Smooth muscle cell (in vitro differentiated cells): ENCODE measurements around the gene MRGPRF. TPM values are rescaled to one million over a fixed set of nuclear protein-coding genes. Genes with fewer than 3 reads are reported as not detected.

Source experiments
- DNase-seq: peaks from one replicate; lab custom pipeline; 2025; ENCODE audit not compliant: unreplicated experiment; lab: John Stamatoyannopoulos, UW
- H2AFZ ChIP-seq: fragments of 200-600 bp; sonication (generic); 2 replicates; pipeline ENCODE4 v1.6.0; 2016; ENCODE audit warnings: antibody characterized with exemption, low read depth, mild to moderate bottlenecking
- H3F3A ChIP-seq: fragments of 200-600 bp; sonication (generic); 2 replicates; pipeline ENCODE4 v1.6.0; 2017; ENCODE audit warnings: antibody characterized with exemption, low read depth
- H3K27ac ChIP-seq: fragments of 200-600 bp; sonication (generic); 2 replicates; pipeline ENCODE4 v1.5.1; 2016; ENCODE audit warnings: low read depth, mild to moderate bottlenecking
- H3K27me3 ChIP-seq: fragments of 200-600 bp; sonication (generic); 2 replicates; pipeline ENCODE4 v1.6.1; 2016; ENCODE audit warnings: low read depth, mild to moderate bottlenecking
- H3K36me3 ChIP-seq: fragments of 200-600 bp; sonication (generic); 2 replicates; pipeline ENCODE4 v1.5.1; 2016; ENCODE audit warnings: low read depth
- H3K4me1 ChIP-seq: fragments of 200-600 bp; sonication (generic); 2 replicates; pipeline ENCODE4 v1.5.1; 2016; ENCODE audit warnings: low read depth
- H3K4me2 ChIP-seq: fragments of 200-600 bp; sonication (generic); 2 replicates; pipeline ENCODE4 v1.6.0; 2016; ENCODE audit warnings: mild to moderate bottlenecking
- H3K4me3 ChIP-seq: fragments of 200-600 bp; sonication (generic); 2 replicates; pipeline ENCODE4 v1.5.1; 2016; ENCODE audit warnings: mild to moderate bottlenecking
- H3K79me2 ChIP-seq: fragments of 200-600 bp; sonication (generic); 2 replicates; pipeline ENCODE4 v1.6.0; 2016; ENCODE audit warnings: low read depth, mild to moderate bottlenecking
- H3K9ac ChIP-seq: fragments of 200-600 bp; sonication (generic); 2 replicates; pipeline ENCODE4 v1.6.0; 2016; ENCODE audit warnings: low read depth
- H3K9me3 ChIP-seq: fragments of 200-600 bp; sonication (generic); replicated peaks from 2 replicates; pipeline ENCODE4 v1.5.1; 2016; ENCODE audit warnings: low read depth
- H4K20me1 ChIP-seq: fragments of 200-600 bp; sonication (generic); 2 replicates; pipeline ENCODE4 v1.6.0; 2016; ENCODE audit warnings: low read depth
- WGBS: methylation state at CpG from one replicate; pipeline ENCODE4 v1.1.7; 2016; ENCODE audit warnings: low lambda C conversion rate; 5-methylcytosine and 5-hydroxymethylcytosine counted together
- polyA plus RNA-seq: library from polyadenylated mRNA; unstranded; fragments of >200 nt; fragmentation: Nextera tagmentation; extraction: Ambion mirVana; gene quantifications from 2 replicates; pipeline ENCODE4 v1.2.1, GENCODE V29; 2016
- total RNA-seq: library from RNA; depleted of rRNA; stranded (reverse); fragments of >200 nt; gene quantifications from 2 replicates; pipeline ENCODE4 v1.2.3, GENCODE V29; 2014
- TF ChIP-seq, protein P1 (sequence below): fragments of 200-600 bp; sonication (generic); IDR thresholded peaks from 2 replicates; pipeline ENCODE4 v1.5.1; 2017; ENCODE audit warnings: borderline replicate concordance, mild to moderate bottlenecking, antibody characterized with exemption; ENCODE audit not compliant: insufficient read depth, poor library complexity, severe bottlenecking

MRGPRF gene
- total and polyA plus RNA-seq, 2 experiments from 2014 or later = 6.7 to 17.2 TPM

GRCh38 chr11:69055598-69056516, 42.8 kb upstream of the MRGPRF start:
- H4K20me1 ChIP-seq = peaks cover 84% of the 10 kb centered on the region
- H3K4me3 ChIP-seq = no peak overlapping the region
- H3K27me3 ChIP-seq = no peaks in the 10 kb centered on the region
- DNase-seq = no peak
- H3K36me3 ChIP-seq = no peaks in the 10 kb centered on the region
- H3K27ac ChIP-seq = no peak overlapping the region
- no peaks in the 10 kb centered on the region for H3F3A ChIP-seq
- no peaks in the 10 kb centered on the region for H3K9me3 ChIP-seq
- TF ChIP-seq, protein P1, sequence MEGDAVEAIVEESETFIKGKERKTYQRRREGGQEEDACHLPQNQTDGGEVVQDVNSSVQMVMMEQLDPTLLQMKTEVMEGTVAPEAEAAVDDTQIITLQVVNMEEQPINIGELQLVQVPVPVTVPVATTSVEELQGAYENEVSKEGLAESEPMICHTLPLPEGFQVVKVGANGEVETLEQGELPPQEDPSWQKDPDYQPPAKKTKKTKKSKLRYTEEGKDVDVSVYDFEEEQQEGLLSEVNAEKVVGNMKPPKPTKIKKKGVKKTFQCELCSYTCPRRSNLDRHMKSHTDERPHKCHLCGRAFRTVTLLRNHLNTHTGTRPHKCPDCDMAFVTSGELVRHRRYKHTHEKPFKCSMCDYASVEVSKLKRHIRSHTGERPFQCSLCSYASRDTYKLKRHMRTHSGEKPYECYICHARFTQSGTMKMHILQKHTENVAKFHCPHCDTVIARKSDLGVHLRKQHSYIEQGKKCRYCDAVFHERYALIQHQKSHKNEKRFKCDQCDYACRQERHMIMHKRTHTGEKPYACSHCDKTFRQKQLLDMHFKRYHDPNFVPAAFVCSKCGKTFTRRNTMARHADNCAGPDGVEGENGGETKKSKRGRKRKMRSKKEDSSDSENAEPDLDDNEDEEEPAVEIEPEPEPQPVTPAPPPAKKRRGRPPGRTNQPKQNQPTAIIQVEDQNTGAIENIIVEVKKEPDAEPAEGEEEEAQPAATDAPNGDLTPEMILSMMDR = no peak
- 91% methylated on average over 22 of the region's 22 CpGs for WGBS
- H3K79me2 ChIP-seq = peaks cover 12% of the 10 kb centered on the region
- H2AFZ ChIP-seq = no peak overlapping the region
- H3K4me2 ChIP-seq = no peak overlapping the region
- no peaks in the 10 kb centered on the region for H3K4me1 ChIP-seq
- no peak overlapping the region for H3K9ac ChIP-seq

DNA sequence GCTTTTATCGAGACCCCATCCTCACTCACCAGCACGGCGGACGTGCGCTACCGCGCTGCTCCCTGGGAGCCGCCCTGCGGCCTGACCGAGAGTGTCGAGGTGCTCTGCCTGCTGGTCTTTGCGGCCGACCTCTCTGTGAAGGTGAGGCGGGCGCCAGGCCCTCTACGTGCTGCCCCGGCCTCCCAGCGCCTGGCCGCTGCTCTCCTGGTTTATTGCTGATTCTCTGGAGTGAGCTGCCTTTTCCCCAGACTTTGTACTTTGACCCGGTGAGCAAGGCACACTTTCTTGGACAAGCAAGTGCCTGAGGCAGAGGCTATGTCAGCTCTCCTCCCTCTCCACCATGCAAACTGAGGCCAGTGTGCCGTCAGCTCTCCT, 42.2 kb upstream of the MRGPRF start:
- Histone ChIP-seq H3K36me3 (no peaks in the 10 kb centered on the region), H3K9me3 (no peaks in the 10 kb centered on the region), H3K27ac (no peak overlapping the region), H4K20me1 (peaks cover 78% of the 10 kb centered on the region), H3K9ac (no peak overlapping the region), H3K79me2 (peaks cover 15% of the 10 kb centered on the region), H3F3A (no peaks in the 10 kb centered on the region), H3K27me3 (no peaks in the 10 kb centered on the region), H3K4me3 (no peak overlapping the region), H3K4me2 (no peak overlapping the region), H2AFZ (no peak overlapping the region), H3K4me1 (no peaks in the 10 kb centered on the region)
- no peak for DNase-seq
- 95% methylated on average over 21 of the region's 21 CpGs for WGBS
- TF ChIP-seq, protein P1 = no peak

DNA sequence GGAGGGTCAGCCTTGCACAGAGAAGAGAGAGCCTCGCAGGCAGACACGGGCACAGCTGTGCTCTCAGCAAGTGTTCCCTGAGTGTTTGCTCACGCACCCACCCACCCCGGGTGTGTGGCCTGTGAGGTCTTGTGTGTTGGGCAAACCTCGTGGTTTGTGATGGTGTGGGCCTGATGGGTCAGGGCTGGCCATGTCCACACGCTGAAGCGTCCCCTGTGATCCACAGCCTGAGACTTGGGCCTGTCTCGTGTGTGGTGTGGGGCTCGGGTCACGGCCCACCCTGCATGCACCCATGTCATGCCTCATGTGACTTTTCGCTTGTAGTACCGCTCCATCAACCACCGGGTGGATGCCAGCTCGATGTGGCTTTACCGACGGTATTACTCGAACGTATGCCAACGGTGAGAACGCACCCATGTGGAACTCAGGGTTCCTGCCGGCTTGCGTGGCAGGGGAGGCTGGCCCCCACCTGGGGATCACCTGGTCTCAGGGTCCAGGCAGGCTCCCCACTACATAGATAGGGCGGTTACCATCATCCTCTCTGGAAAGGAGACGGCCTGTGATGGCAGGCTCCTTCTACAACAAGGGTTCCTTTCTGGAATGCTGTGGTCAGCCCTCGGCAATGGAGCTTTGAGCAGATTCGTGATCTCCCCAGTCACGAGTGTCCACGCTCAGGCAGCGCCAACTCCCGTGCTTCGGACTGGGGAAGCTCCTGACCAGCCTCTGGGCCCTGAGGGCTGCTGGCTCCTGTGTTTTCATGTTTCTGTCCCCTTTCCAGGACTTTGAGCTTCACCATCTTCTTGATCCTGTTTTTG, 41.6 kb upstream of the MRGPRF start:
- WGBS = 98% methylated on average over 31 of the region's 31 CpGs
- no peak for DNase-seq
- Histone ChIP-seq H3K9ac (no peak overlapping the region), H3K27me3 (no peaks in the 10 kb centered on the region), H3K4me2 (no peak overlapping the region), H3K4me3 (no peak overlapping the region), H3K9me3 (no peaks in the 10 kb centered on the region), H3K79me2 (peaks cover 21% of the 10 kb centered on the region), H3K27ac (no peak overlapping the region), H2AFZ (no peak overlapping the region), H4K20me1 (peaks cover 72% of the 10 kb centered on the region), H3F3A (no peaks in the 10 kb centered on the region), H3K4me1 (no peaks in the 10 kb centered on the region), H3K36me3 (no peaks in the 10 kb centered on the region)
- TF ChIP-seq, protein P1 = no peak
